Psoas muscle (tissue), 8 donors: ENCODE measurements around the gene PPFIBP2. TPM values are rescaled to one million over a fixed set of nuclear protein-coding genes. Genes with fewer than 3 reads are reported as not detected.

ENCODE experiments used
- ATAC-seq, 4 donors: fragments of 200-7000 bp; cut with Tn5 transposase; one replicate each; pipeline ENCODE4 v1.9.1; 2020; ENCODE audit warnings: moderate library complexity in 3 of 4, mild to moderate bottlenecking in 2 of 4
- DNase-seq, 2 donors: peaks; one replicate each; pipeline ENCODE4 v3.0.0-alpha.2; 2020
- H3K27ac ChIP-seq: fragments of 200-600 bp; one replicate; pipeline ENCODE4 v1.8.0; 2022
- H3K27me3 ChIP-seq, 3 donors: fragments of 200-600 bp in 1 of 3; one replicate each; pipeline versions ENCODE4 v1.6.1 to v1.8.0; 2013 to 2022; ENCODE audit warnings: low read length in 2 of 3, mild to moderate bottlenecking in 2 of 3, moderate library complexity in 1 of 3; ENCODE audit not compliant: insufficient read depth in 3 of 3
- H3K36me3 ChIP-seq, 2 donors: fragments of 200-600 bp in 1 of 2; one replicate each; pipeline versions ENCODE4 v1.6.1 to v1.8.0; 2013 to 2022; ENCODE audit warnings: low read depth in 1 of 2, mild to moderate bottlenecking in 1 of 2, moderate library complexity in 1 of 2; ENCODE audit not compliant: insufficient read depth in 1 of 2
- H3K4me1 ChIP-seq: fragments of 200-600 bp; one replicate; pipeline ENCODE4 v1.8.0; 2022
- H3K4me3 ChIP-seq: fragments of 200-600 bp; one replicate; pipeline ENCODE4 v1.8.0; 2022; ENCODE audit warnings: mild to moderate bottlenecking
- H3K9me3 ChIP-seq: fragments of 200-600 bp; one replicate; pipeline ENCODE4 v1.8.0; 2022
- CTCF ChIP-seq: fragments of 200-600 bp; IDR thresholded peaks from one replicate; pipeline ENCODE4 v1.8.0; 2022; ENCODE audit warnings: antibody characterized with exemption
- WGBS, 3 donors: extraction: QIAGEN DNeasy Blood & Tissue Kit; methylation state at CpG; one replicate each; pipeline versions ENCODE4 v1.1.6 to v1.1.7; 2013; 5-methylcytosine and 5-hydroxymethylcytosine counted together
- intact Hi-C, 2 donors: fragments of 100-400 bp; cut with DNase I; formaldehyde crosslinking; loops; one replicate each; pipeline versions ENCODE4 v1.11.0 to v1.14.2; 2022
- polyA plus RNA-seq, 3 donors: library from polyadenylated mRNA; stranded (reverse); fragments of 200-250 nt; gene quantifications; one replicate each; pipeline ENCODE4 v1.2.3, GENCODE V29; 2013
- total RNA-seq, 4 donors: library from RNA; stranded (reverse); fragmentation: NEBNext Ultra II Directional in 2 of 4; extraction: Animal tissue kit (Norgen Biotek cat#: 25700) in 2 of 4; gene quantifications; one replicate each; pipeline versions ENCODE4 v1.2.1 to v1.2.4, GENCODE V29; 2021 to 2023
- donor health status: healthy with polysubstance abuse.
- donor health status: DM: no; HTN: no; CAD: no; lungs with moderate emphysema.
- donor health status: Bipolar disorder and iron deficiency.
- donor health status: healthy.
- donor health status: DM: yes; HTN: yes; CAD: no.
- donor health status: DM: no; HTN: no; CAD: no.
- donor health status: DM: no; HTN: no; CAD: no.
- donor health status: DM: yes; HTN: yes; CAD: no.

PPFIBP2 gene
- total and polyA plus RNA-seq, 7 donors: 7.4 to 54.8 (median 19.7) TPM

- intact Hi-C loops: no loop called here
- no peak overlapping the region for H3K4me3 ChIP-seq
- H3K36me3 ChIP-seq: peaks cover 4 to 88% of the 10 kb centered on the region in 2 donors
- no peaks in the 10 kb centered on the region for H3K9me3 ChIP-seq
- TF ChIP-seq CTCF: no peak
- DNase-seq (no peak), ATAC-seq (no peak)
- no peaks in the 10 kb centered on the region for H3K27me3 ChIP-seq
- no peaks in the 10 kb centered on the region for H3K4me1 ChIP-seq
- WGBS, 3 donors: 70 to 73% (median 70%) methylated on average over 3 of the region's 3 CpGs
- H3K27ac ChIP-seq: no peak overlapping the region
Observed at GRCh38 chr11:7621090-7621489, 107.3 kb downstream of the PPFIBP2 start.

GRCh38 chr11:7621554-7621953 lies 107.8 kb downstream of the PPFIBP2 start:
- Histone ChIP-seq H3K36me3 (peaks cover 4 to 88% of the 10 kb centered on the region in 2 donors), H3K4me3 (no peak overlapping the region), H3K27ac (no peak overlapping the region), H3K27me3 (no peaks in the 10 kb centered on the region), H3K9me3 (no peaks in the 10 kb centered on the region), H3K4me1 (no peaks in the 10 kb centered on the region)
- intact Hi-C loops: no loop called here
- no peak for ATAC-seq
- WGBS, 3 donors: 11 to 26% (median 13%) methylated on average over 1 of the region's 1 CpG
- no peak for TF ChIP-seq CTCF
- no peak for DNase-seq

- H3K27ac ChIP-seq: no peak overlapping the region
- intact Hi-C loops: no loop called here
- DNase-seq (no peak), ATAC-seq (no peak)
- H3K9me3 ChIP-seq: no peaks in the 10 kb centered on the region
- no peaks in the 10 kb centered on the region for H3K27me3 ChIP-seq
- H3K36me3 ChIP-seq: peaks cover 4 to 80% of the 10 kb centered on the region in 2 donors
- WGBS, 3 donors: 81 to 95% (median 95%) methylated on average over 2 of the region's 2 CpGs
- no peak for TF ChIP-seq CTCF
- no peaks in the 10 kb centered on the region for H3K4me1 ChIP-seq
- no peak overlapping the region for H3K4me3 ChIP-seq
Observed at GRCh38 chr11:7622721-7623120, 108.9 kb downstream of the PPFIBP2 start.

GRCh38 chr11:7628660-7629059 lies 114.9 kb downstream of the PPFIBP2 start:
- DNase-seq (no peak), ATAC-seq (peak in 2 of 4 donors; percentile 55 to 76)
- no peaks in the 10 kb centered on the region for H3K27me3 ChIP-seq
- 27 to 42% (median 35%) methylated on average over 3 of the region's 3 CpGs for WGBS, 3 donors
- H3K4me1 ChIP-seq: peaks cover 4% of the 10 kb centered on the region
- TF ChIP-seq CTCF: no peak
- H3K27ac ChIP-seq: no peak overlapping the region
- intact Hi-C loops: no loop called here
- no peaks in the 10 kb centered on the region for H3K9me3 ChIP-seq
- peaks cover 11 to 89% of the 10 kb centered on the region in 2 donors for H3K36me3 ChIP-seq
- H3K4me3 ChIP-seq: no peak overlapping the region

- Histone ChIP-seq H3K9me3 (no peaks in the 10 kb centered on the region), H3K36me3 (peaks cover 14 to 89% of the 10 kb centered on the region in 2 donors), H3K4me1 (peaks cover 4% of the 10 kb centered on the region), H3K4me3 (no peak overlapping the region), H3K27me3 (no peaks in the 10 kb centered on the region), H3K27ac (peak overlapping the region; percentile 55)
- no peak for DNase-seq
- intact Hi-C loops: no loop called here
- peak; percentile 60 to 79 (median 70) for ATAC-seq
- TF ChIP-seq CTCF: no peak
- 49 to 55% (median 52%) methylated on average over 2 of the region's 2 CpGs for WGBS, 3 donors
Observed at GRCh38 chr11:7630002-7630401, 116.2 kb downstream of the PPFIBP2 start.
